ENCODE data around the gene CERS6.

CERS6 gene

DNA sequence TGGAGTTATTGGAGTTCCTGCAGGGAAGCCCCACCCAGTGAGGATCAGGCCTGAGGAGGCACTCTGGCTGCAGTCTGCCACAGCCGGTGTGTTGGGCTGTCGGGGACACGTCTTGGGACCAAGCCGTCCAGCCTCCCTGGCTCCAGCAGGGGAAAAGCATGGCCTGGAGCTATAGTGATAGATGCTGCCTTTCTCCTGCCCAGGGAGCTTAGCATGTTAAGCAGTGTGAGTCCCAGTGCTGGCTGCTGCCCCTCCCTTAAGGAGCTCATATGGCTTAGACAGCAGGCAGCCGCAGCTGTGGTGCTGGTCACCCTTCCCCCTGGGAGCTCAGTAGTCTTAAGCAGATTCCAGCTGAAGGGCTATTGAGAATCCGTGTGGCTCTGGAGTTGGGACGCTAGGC lies 78.9 kb downstream of the CERS6 start:
- peaks cover 0 to 21% (median 13%) of the 10 kb centered on the region in 4 experiments for H3K4me1 ChIP-seq (ENCODE audit: control extremely low read depth in 1 of 4, control insufficient read depth in 4 of 4, insufficient read depth in 4 of 4, low read length in 3 of 4)
- H3K9me3 ChIP-seq (ENCODE audit: control extremely low read depth in 1 of 5, control insufficient read depth in 4 of 5, insufficient read depth in 2 of 5, low read depth in 1 of 5, low read length in 4 of 5), result peaks cover 1 to 29% (median 12%) of the 10 kb centered on the region in 5 experiments
- CTCF ChIA-PET, result no interaction called here
- H3K27ac ChIP-seq (ENCODE audit: insufficient read depth in 1 of 2, low read depth in 1 of 2, low read length in 2 of 2, poor library complexity in 1 of 2, severe bottlenecking in 2 of 2), result no peak overlapping the region
- no peaks in the 10 kb centered on the region for H3K27me3 ChIP-seq (replicated peaks in 2 of 5; ENCODE audit: control insufficient read depth in 4 of 5, insufficient read depth in 5 of 5, low read length in 4 of 5)
- peaks cover 0 to 11% (median 5%) of the 10 kb centered on the region in 4 experiments for H3K36me3 ChIP-seq (ENCODE audit: control insufficient read depth in 4 of 4, insufficient read depth in 4 of 4, low read length in 3 of 4)
- DNase-seq, result no peak
- 100% methylated on average over 7 of the region's 7 CpGs for WGBS (ENCODE audit: insufficient coverage)
- no peak overlapping the region for H3K4me3 ChIP-seq (ENCODE audit: control insufficient read depth in 1 of 7, extremely low read depth in 1 of 7, insufficient read depth in 4 of 7, low read depth in 2 of 7, low read length in 6 of 7)
- POLR2A ChIA-PET, result no interaction called here

DNA sequence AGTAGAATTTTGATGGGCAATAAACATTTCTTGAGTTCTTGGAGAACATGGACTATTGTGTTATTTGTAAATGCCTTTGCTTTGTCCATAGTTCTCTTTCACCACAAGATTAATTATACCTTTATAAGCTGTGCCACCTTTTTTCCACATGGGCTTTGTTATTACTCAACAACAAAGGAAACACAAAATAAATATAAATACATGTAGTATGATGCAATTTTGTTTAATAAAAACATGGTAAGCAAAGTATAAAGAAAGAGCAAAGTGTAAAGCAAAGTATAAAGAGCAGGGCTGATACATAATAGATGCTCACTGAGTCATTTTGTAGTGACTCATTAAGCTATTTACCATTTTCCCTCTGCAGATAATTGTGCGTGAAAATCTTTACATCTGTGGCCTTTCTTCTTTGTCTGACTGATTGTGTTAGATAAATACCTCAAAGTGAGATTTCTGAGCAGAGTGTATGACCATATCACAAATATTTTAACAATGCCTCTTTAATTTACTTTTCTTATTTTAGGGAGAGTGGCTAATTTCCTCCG lies 80.9 kb downstream of the CERS6 start:
- no CpG with 5 or more reads among the region's 2 CpGs for WGBS (ENCODE audit: insufficient coverage)
- Histone ChIP-seq H3K4me1 (ENCODE audit: control extremely low read depth in 1 of 4, control insufficient read depth in 4 of 4, insufficient read depth in 4 of 4, low read length in 3 of 4) (peaks cover 0 to 6% (median 3%) of the 10 kb centered on the region in 4 experiments), H3K9me3 (ENCODE audit: control extremely low read depth in 1 of 5, control insufficient read depth in 4 of 5, insufficient read depth in 2 of 5, low read depth in 1 of 5, low read length in 4 of 5) (peaks cover 1 to 43% (median 18%) of the 10 kb centered on the region in 5 experiments), H3K4me3 (ENCODE audit: control insufficient read depth in 1 of 7, extremely low read depth in 1 of 7, insufficient read depth in 4 of 7, low read depth in 2 of 7, low read length in 6 of 7) (no peak overlapping the region), H3K36me3 (ENCODE audit: control insufficient read depth in 4 of 4, insufficient read depth in 4 of 4, low read length in 3 of 4) (peaks cover 0 to 21% (median 6%) of the 10 kb centered on the region in 4 experiments), H3K27me3 (replicated peaks in 2 of 5; ENCODE audit: control insufficient read depth in 4 of 5, insufficient read depth in 5 of 5, low read length in 4 of 5) (no peaks in the 10 kb centered on the region), H3K27ac (ENCODE audit: insufficient read depth in 1 of 2, low read depth in 1 of 2, low read length in 2 of 2, poor library complexity in 1 of 2, severe bottlenecking in 2 of 2) (no peak overlapping the region)
- no peak for DNase-seq
- ChIA-PET POLR2A (no interaction called here), CTCF (no interaction called here)

DNA sequence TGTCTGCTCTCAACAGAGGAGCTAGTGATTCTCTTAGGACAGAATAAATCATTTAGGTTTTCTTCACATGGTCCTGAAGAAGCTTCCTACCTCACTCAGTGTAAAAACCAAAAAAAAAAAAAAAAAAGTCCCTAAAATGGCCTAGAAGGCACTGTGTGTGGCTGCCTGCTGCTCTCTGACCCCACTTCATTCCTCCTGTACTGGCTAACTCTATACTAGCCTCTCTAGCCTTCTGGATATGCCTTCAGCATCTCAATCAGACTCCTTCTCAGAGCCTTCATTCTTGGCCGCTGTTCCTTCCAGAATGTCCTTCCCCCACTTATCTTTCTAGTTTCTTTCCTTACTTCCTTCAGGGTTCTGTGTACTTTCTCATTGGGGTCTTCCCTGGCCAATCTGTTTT lies 82.1 kb downstream of the CERS6 start:
- H3K27me3 ChIP-seq (replicated peaks in 2 of 5; ENCODE audit: control insufficient read depth in 4 of 5, insufficient read depth in 5 of 5, low read length in 4 of 5), result no peaks in the 10 kb centered on the region
- H3K9me3 ChIP-seq (ENCODE audit: control extremely low read depth in 1 of 5, control insufficient read depth in 4 of 5, insufficient read depth in 2 of 5, low read depth in 1 of 5, low read length in 4 of 5), result peaks cover 1 to 43% (median 18%) of the 10 kb centered on the region in 5 experiments
- peaks cover 0 to 21% (median 6%) of the 10 kb centered on the region in 4 experiments for H3K36me3 ChIP-seq (ENCODE audit: control insufficient read depth in 4 of 4, insufficient read depth in 4 of 4, low read length in 3 of 4)
- ChIA-PET POLR2A (no interaction called here), CTCF (interaction anchor here (1.3 to 1.4 kb wide), 2 partner anchors 13 to 66 kb away, joined by 3 to 4 read pairs; no protein-coding TSS in a partner anchor)
- peak overlapping the region in 1 of 7 experiments; percentile 19 for H3K4me3 ChIP-seq (ENCODE audit: control insufficient read depth in 1 of 7, extremely low read depth in 1 of 7, insufficient read depth in 4 of 7, low read depth in 2 of 7, low read length in 6 of 7)
- WGBS (ENCODE audit: insufficient coverage), result 100% methylated on average over 1 of the region's 1 CpG
- no peak for DNase-seq
- peaks cover 0 to 4% (median 0%) of the 10 kb centered on the region in 4 experiments for H3K4me1 ChIP-seq (ENCODE audit: control extremely low read depth in 1 of 4, control insufficient read depth in 4 of 4, insufficient read depth in 4 of 4, low read length in 3 of 4)
- no peak overlapping the region for H3K27ac ChIP-seq (ENCODE audit: insufficient read depth in 1 of 2, low read depth in 1 of 2, low read length in 2 of 2, poor library complexity in 1 of 2, severe bottlenecking in 2 of 2)

DNA sequence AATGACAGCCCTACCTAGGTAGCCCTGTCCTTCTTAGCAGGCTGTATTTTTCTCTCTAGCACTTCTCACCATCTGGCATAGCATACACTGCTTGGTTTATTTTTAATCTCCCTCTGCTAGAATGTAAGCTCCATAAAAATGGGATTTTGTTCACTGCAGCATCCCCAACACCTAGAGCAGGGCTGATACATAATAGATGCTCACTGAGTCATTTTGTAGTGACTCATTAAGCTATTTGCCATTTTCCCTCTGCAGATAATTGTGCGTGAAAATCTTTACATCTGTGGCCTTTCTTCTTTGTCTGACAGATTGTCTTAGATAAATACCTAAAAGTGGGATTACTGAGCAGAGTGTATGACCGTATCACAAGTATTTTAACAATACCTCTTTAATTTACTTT lies 82.5 kb downstream of the CERS6 start:
- CTCF ChIA-PET, result interaction anchor here (1.1 to 1.4 kb wide), 3 partner anchors 13 to 66 kb away, joined by 3 to 4 read pairs (median 3); no protein-coding TSS in a partner anchor
- Histone ChIP-seq H3K36me3 (ENCODE audit: control insufficient read depth in 4 of 4, insufficient read depth in 4 of 4, low read length in 3 of 4) (peaks cover 0 to 21% (median 6%) of the 10 kb centered on the region in 4 experiments), H3K27ac (ENCODE audit: insufficient read depth in 1 of 2, low read depth in 1 of 2, low read length in 2 of 2, poor library complexity in 1 of 2, severe bottlenecking in 2 of 2) (no peak overlapping the region), H3K4me3 (ENCODE audit: control insufficient read depth in 1 of 7, extremely low read depth in 1 of 7, insufficient read depth in 4 of 7, low read depth in 2 of 7, low read length in 6 of 7) (peak overlapping the region in 1 of 7 experiments; percentile 19), H3K4me1 (ENCODE audit: control extremely low read depth in 1 of 4, control insufficient read depth in 4 of 4, insufficient read depth in 4 of 4, low read length in 3 of 4) (peaks cover 0 to 4% (median 0%) of the 10 kb centered on the region in 4 experiments), H3K9me3 (ENCODE audit: control extremely low read depth in 1 of 5, control insufficient read depth in 4 of 5, insufficient read depth in 2 of 5, low read depth in 1 of 5, low read length in 4 of 5) (peaks cover 1 to 43% (median 18%) of the 10 kb centered on the region in 5 experiments), H3K27me3 (replicated peaks in 2 of 5; ENCODE audit: control insufficient read depth in 4 of 5, insufficient read depth in 5 of 5, low read length in 4 of 5) (no peaks in the 10 kb centered on the region)
- POLR2A ChIA-PET, result no interaction called here
- no peak for DNase-seq
- no CpG with 5 or more reads among the region's 2 CpGs for WGBS (ENCODE audit: insufficient coverage)

DNA sequence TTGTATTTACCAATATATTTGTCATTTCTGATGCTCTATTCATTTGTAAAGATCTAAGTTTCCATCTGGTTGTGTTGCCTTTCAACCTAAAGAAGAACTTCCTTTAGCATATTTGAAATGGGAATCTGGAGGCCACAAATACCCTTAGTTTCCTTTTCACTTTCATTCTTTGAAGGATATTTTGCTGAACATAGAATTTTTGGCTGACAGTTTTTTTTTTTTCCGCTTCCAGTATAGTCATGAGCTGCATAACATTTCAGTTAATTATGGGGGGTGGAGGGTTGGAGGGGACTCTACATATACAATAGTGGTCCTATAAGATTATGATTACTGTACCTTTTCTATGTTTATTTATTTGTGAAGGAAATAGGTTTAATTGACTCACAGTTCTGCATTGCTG lies 83.9 kb downstream of the CERS6 start:
- WGBS (ENCODE audit: insufficient coverage), result no CpG with 5 or more reads among the region's 1 CpG
- Histone ChIP-seq H3K4me1 (ENCODE audit: control extremely low read depth in 1 of 4, control insufficient read depth in 4 of 4, insufficient read depth in 4 of 4, low read length in 3 of 4) (peaks cover 0 to 4% (median 0%) of the 10 kb centered on the region in 4 experiments), H3K27me3 (replicated peaks in 2 of 5; ENCODE audit: control insufficient read depth in 4 of 5, insufficient read depth in 5 of 5, low read length in 4 of 5) (no peaks in the 10 kb centered on the region), H3K36me3 (ENCODE audit: control insufficient read depth in 4 of 4, insufficient read depth in 4 of 4, low read length in 3 of 4) (peaks cover 0 to 16% (median 3%) of the 10 kb centered on the region in 4 experiments), H3K27ac (ENCODE audit: insufficient read depth in 1 of 2, low read depth in 1 of 2, low read length in 2 of 2, poor library complexity in 1 of 2, severe bottlenecking in 2 of 2) (no peak overlapping the region), H3K9me3 (ENCODE audit: control extremely low read depth in 1 of 5, control insufficient read depth in 4 of 5, insufficient read depth in 2 of 5, low read depth in 1 of 5, low read length in 4 of 5) (peaks cover 1 to 42% (median 12%) of the 10 kb centered on the region in 5 experiments), H3K4me3 (ENCODE audit: control insufficient read depth in 1 of 7, extremely low read depth in 1 of 7, insufficient read depth in 4 of 7, low read depth in 2 of 7, low read length in 6 of 7) (no peak overlapping the region)
- peak in 2 of 3 donors; percentile 35 to 42 for DNase-seq
- CTCF ChIA-PET, result no interaction called here
- POLR2A ChIA-PET, result no interaction called here

DNA sequence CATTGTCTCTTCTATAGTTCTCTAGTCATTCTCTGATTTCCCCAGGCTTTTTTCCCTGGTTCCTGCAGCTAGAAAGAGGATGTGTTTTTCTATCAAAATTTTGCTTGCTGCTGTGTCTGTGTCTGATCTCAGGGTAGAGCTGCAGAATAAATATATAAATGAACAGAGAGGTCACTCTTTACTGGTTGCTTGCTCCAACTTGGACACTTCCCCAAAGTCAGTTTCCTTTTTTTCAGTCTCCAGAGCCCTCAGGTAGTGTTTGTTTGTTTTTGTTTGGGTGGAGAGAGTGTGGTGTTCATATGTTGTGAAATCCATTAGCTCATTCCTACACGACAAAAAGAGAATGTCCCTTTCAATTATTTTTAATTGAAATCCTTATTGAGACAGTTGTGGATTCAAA lies 85.8 kb downstream of the CERS6 start:
- Histone ChIP-seq H3K36me3 (ENCODE audit: control insufficient read depth in 4 of 4, insufficient read depth in 4 of 4, low read length in 3 of 4) (peaks cover 0 to 16% (median 2%) of the 10 kb centered on the region in 4 experiments), H3K27me3 (replicated peaks in 2 of 5; ENCODE audit: control insufficient read depth in 4 of 5, insufficient read depth in 5 of 5, low read length in 4 of 5) (no peaks in the 10 kb centered on the region), H3K4me1 (ENCODE audit: control extremely low read depth in 1 of 4, control insufficient read depth in 4 of 4, insufficient read depth in 4 of 4, low read length in 3 of 4) (peaks cover 0 to 15% (median 4%) of the 10 kb centered on the region in 4 experiments), H3K9me3 (ENCODE audit: control extremely low read depth in 1 of 5, control insufficient read depth in 4 of 5, insufficient read depth in 2 of 5, low read depth in 1 of 5, low read length in 4 of 5) (peaks cover 1 to 32% (median 12%) of the 10 kb centered on the region in 5 experiments), H3K27ac (ENCODE audit: insufficient read depth in 1 of 2, low read depth in 1 of 2, low read length in 2 of 2, poor library complexity in 1 of 2, severe bottlenecking in 2 of 2) (no peak overlapping the region), H3K4me3 (ENCODE audit: control insufficient read depth in 1 of 7, extremely low read depth in 1 of 7, insufficient read depth in 4 of 7, low read depth in 2 of 7, low read length in 6 of 7) (no peak overlapping the region)
- POLR2A ChIA-PET, result no interaction called here
- CTCF ChIA-PET, result interaction anchor here (1.0 kb wide), 1 partner anchor 9 kb away, joined by 3 read pairs; no protein-coding TSS in a partner anchor
- DNase-seq, result no peak
- no CpG with 5 or more reads among the region's 1 CpG for WGBS (ENCODE audit: insufficient coverage)

DNA sequence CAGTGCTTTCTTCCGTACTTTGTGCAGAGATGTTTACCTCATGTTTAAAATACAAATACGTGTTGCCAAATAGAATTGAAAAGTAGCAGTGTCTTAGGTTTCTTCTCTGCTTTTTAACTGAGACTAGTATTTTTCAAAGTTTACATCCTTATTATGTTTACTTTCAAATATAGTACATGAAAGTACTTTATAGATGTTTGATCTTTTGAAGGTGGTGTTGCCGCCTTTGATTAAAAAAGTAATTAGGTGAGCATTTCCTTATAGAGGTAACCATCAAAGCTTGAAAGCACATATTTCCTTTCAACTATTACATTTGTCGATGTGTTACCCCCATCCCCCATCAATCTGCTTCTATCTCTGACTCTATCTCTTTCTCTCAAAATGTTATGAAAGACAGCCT lies 87.0 kb downstream of the CERS6 start:
- POLR2A ChIA-PET, result no interaction called here
- no peak overlapping the region for H3K4me3 ChIP-seq (ENCODE audit: control insufficient read depth in 1 of 7, extremely low read depth in 1 of 7, insufficient read depth in 4 of 7, low read depth in 2 of 7, low read length in 6 of 7)
- no peak for DNase-seq
- no CpG with 5 or more reads among the region's 4 CpGs for WGBS (ENCODE audit: insufficient coverage)
- H3K9me3 ChIP-seq (ENCODE audit: control extremely low read depth in 1 of 5, control insufficient read depth in 4 of 5, insufficient read depth in 2 of 5, low read depth in 1 of 5, low read length in 4 of 5), result peaks cover 1 to 28% (median 12%) of the 10 kb centered on the region in 5 experiments
- H3K27me3 ChIP-seq (replicated peaks in 2 of 5; ENCODE audit: control insufficient read depth in 4 of 5, insufficient read depth in 5 of 5, low read length in 4 of 5), result no peaks in the 10 kb centered on the region
- H3K4me1 ChIP-seq (ENCODE audit: control extremely low read depth in 1 of 4, control insufficient read depth in 4 of 4, insufficient read depth in 4 of 4, low read length in 3 of 4), result peaks cover 0 to 15% (median 4%) of the 10 kb centered on the region in 4 experiments
- no peak overlapping the region for H3K27ac ChIP-seq (ENCODE audit: insufficient read depth in 1 of 2, low read depth in 1 of 2, low read length in 2 of 2, poor library complexity in 1 of 2, severe bottlenecking in 2 of 2)
- peaks cover 5 to 22% (median 9%) of the 10 kb centered on the region in 4 experiments for H3K36me3 ChIP-seq (ENCODE audit: control insufficient read depth in 4 of 4, insufficient read depth in 4 of 4, low read length in 3 of 4)
- CTCF ChIA-PET, result no interaction called here

Measured in common myeloid progenitor, CD34-positive (primary cell).